WTC11 (cell line): ENCODE data around the gene F10. TPM values are rescaled to one million over a fixed set of nuclear protein-coding genes. Genes with fewer than 3 reads are reported as not detected.
A peak's percentile ranks its signal among the peaks of the same experiment; 100 is the strongest.

Experiments
- ATAC-seq: fragments of 200-7000 bp; cut with Tn5 transposase; 2 replicates; pipeline ENCODE4 v1.10.0; 2021; ENCODE audit warnings: mild to moderate bottlenecking, moderate library complexity
- CTCF ChIA-PET: fragments of 300-600 bp; sonication (Branson Sonifier 250); formaldehyde crosslinking; loops from one replicate; lab custom pipeline; 2021; ENCODE audit warnings: antibody characterized with exemption; lab: Charles Lee
- POLR2A ChIA-PET: fragments of 350-600 bp; sonication (Branson Sonifier 250); formaldehyde crosslinking; loops from one replicate; lab custom pipeline; 2021; ENCODE audit warnings: antibody characterized with exemption; lab: Charles Lee
- DNase-seq: peaks from one replicate; pipeline ENCODE4 v3.0.0; 2021; ENCODE audit warnings: low spot score
- H3K27ac Mint-ChIP-seq: 2 replicates; pipeline ENCODE4 v1.8.0; 2021; ENCODE audit warnings: mixed read lengths
- H3K27me3 Mint-ChIP-seq: 2 replicates; pipeline ENCODE4 v1.8.0; 2021; ENCODE audit warnings: low read depth, mild to moderate bottlenecking, moderate library complexity, mixed read lengths
- H3K36me3 Mint-ChIP-seq: 2 replicates; pipeline ENCODE4 v1.8.0; 2021; ENCODE audit warnings: mixed read lengths
- H3K4me1 Mint-ChIP-seq: 2 replicates; pipeline ENCODE4 v1.8.0; 2022; ENCODE audit warnings: mixed read lengths
- H3K4me3 Mint-ChIP-seq: 2 replicates; pipeline ENCODE4 v1.8.0; 2021; ENCODE audit warnings: mild to moderate bottlenecking, moderate library complexity, mixed read lengths
- H3K9me3 Mint-ChIP-seq: 2 replicates; pipeline ENCODE4 v1.8.0; 2021; ENCODE audit warnings: mixed read lengths
- CREM ChIP-seq: sonication (generic); formaldehyde crosslinking; IDR thresholded peaks from 2 replicates; pipeline ENCODE4 v1.8.1; 2022; ENCODE audit warnings: mild to moderate bottlenecking, missing genetic modification reagents, moderate library complexity
- E2F5 ChIP-seq: sonication (generic); formaldehyde crosslinking; IDR thresholded peaks from 2 replicates; pipeline ENCODE4 v1.8.1; 2022; ENCODE audit warnings: mild to moderate bottlenecking, moderate library complexity, missing genetic modification reagents
- ESRRA ChIP-seq: sonication (generic); formaldehyde crosslinking; IDR thresholded peaks from 2 replicates; pipeline ENCODE4 v1.8.1; 2022; ENCODE audit warnings: mild to moderate bottlenecking, missing genetic modification reagents, borderline replicate concordance
- IRF1 ChIP-seq: sonication (generic); formaldehyde crosslinking; IDR thresholded peaks from 2 replicates; pipeline ENCODE4 v1.8.0; 2023; ENCODE audit warnings: missing genetic modification reagents
- JAZF1 ChIP-seq: fragments of 250-450 bp; sonication (Bioruptor Pico); IDR thresholded peaks from 2 replicates; pipeline ENCODE4 v1.9.0; 2021; ENCODE audit warnings: moderate library complexity, mild to moderate bottlenecking, inconsistent platforms
- KAT7 ChIP-seq: sonication (generic); formaldehyde crosslinking; IDR thresholded peaks from 2 replicates; pipeline ENCODE4 v1.8.1; 2023; ENCODE audit warnings: missing genetic modification reagents, mild to moderate bottlenecking, borderline replicate concordance
- MXD4 ChIP-seq: fragments of 250-450 bp; sonication (Bioruptor Pico); IDR thresholded peaks from 2 replicates; pipeline ENCODE4 v1.8.0; 2021; ENCODE audit warnings: mild to moderate bottlenecking, moderate library complexity, borderline replicate concordance
- NFYB ChIP-seq: sonication (generic); formaldehyde crosslinking; conservative IDR thresholded peaks from 2 replicates; pipeline ENCODE4 v1.8.0; 2022; ENCODE audit warnings: low read depth, missing genetic modification reagents
- SMAD3 ChIP-seq: sonication (generic); formaldehyde crosslinking; IDR thresholded peaks from 2 replicates; pipeline ENCODE4 v1.8.0; 2022; ENCODE audit warnings: missing genetic modification reagents, mild to moderate bottlenecking, borderline replicate concordance
- TEAD1 ChIP-seq: sonication (generic); formaldehyde crosslinking; IDR thresholded peaks from 2 replicates; pipeline ENCODE4 v1.8.0; 2022; ENCODE audit warnings: mild to moderate bottlenecking, missing genetic modification reagents
- ZNF232 ChIP-seq: sonication (generic); formaldehyde crosslinking; IDR thresholded peaks from 2 replicates; pipeline ENCODE4 v1.8.0; 2022; ENCODE audit warnings: mild to moderate bottlenecking, missing genetic modification reagents
- ZNF396 ChIP-seq: fragments of 250-450 bp; sonication (Bioruptor Pico); IDR thresholded peaks from 2 replicates; pipeline ENCODE4 v1.8.0; 2021; ENCODE audit warnings: mild to moderate bottlenecking, moderate library complexity, borderline replicate concordance
- ZNF423 ChIP-seq: fragments of 250-450 bp; sonication (Bioruptor Pico); IDR thresholded peaks from 2 replicates; pipeline ENCODE4 v2.1.2; 2022; ENCODE audit warnings: mild to moderate bottlenecking, moderate library complexity
- total RNA-seq: library from RNA; stranded (reverse); gene quantifications from 3 replicates; pipeline ENCODE4 v1.2.3, GENCODE V29; 2021
- TF ChIP-seq, protein P1 (sequence below): sonication (generic); formaldehyde crosslinking; conservative IDR thresholded peaks from 2 replicates; pipeline ENCODE4 v1.8.1; 2022; ENCODE audit warnings: mild to moderate bottlenecking, missing genetic modification reagents
- TF ChIP-seq, protein P2 (sequence below): fragments of 250-450 bp; sonication (Bioruptor Pico); IDR thresholded peaks from 2 replicates; pipeline ENCODE4 v1.9.0; 2021; ENCODE audit warnings: mild to moderate bottlenecking

Gene F10
- total RNA-seq, 1 experiment from 2014 or later: 0.87 TPM

- no peaks in the 10 kb centered on the region for H3K9me3 Mint-ChIP-seq
- no peak overlapping the region for H3K4me3 Mint-ChIP-seq
- CTCF ChIA-PET: no interaction called here
These were observed 54.2 kb downstream of the F10 start for GRCh38 chr13:113176822-113177221.

GRCh38 chr13:113178070-113178895 lies 55.7 kb downstream of the F10 start:
- ATAC-seq: no peak
- TF ChIP-seq ZNF232 (CRISPR knock-in tag): no peak
- TF ChIP-seq, protein P1, sequence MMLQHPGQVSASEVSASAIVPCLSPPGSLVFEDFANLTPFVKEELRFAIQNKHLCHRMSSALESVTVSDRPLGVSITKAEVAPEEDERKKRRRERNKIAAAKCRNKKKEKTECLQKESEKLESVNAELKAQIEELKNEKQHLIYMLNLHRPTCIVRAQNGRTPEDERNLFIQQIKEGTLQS (CRISPR knock-in tag): no peak
- TF ChIP-seq NFYB (CRISPR knock-in tag): no peak
- no peak for TF ChIP-seq ESRRA (CRISPR knock-in tag)
- no peak for TF ChIP-seq TEAD1 (CRISPR knock-in tag)
- TF ChIP-seq, all 79 proteins: peak for 0
- no peak for DNase-seq
- Mint-ChIP-seq H3K36me3 (peaks cover 61% of the 10 kb centered on the region), H3K4me1 (peaks cover 16% of the 10 kb centered on the region), H3K27me3 (no peaks in the 10 kb centered on the region), H3K9me3 (no peaks in the 10 kb centered on the region), H3K4me3 (no peak overlapping the region), H3K27ac (no peak overlapping the region; the same call in 1 of the 2 replicates)
- POLR2A ChIA-PET: no interaction called here
- CTCF ChIA-PET: no interaction called here

More at GRCh38 chr13:113176822-113177221, 54.2 kb downstream of the F10 start:
- POLR2A ChIA-PET: no interaction called here
- ATAC-seq (no peak), DNase-seq (no peak)
- Mint-ChIP-seq H3K4me1 (peaks cover 16% of the 10 kb centered on the region), H3K36me3 (peaks cover 52% of the 10 kb centered on the region), H3K27ac (no peak overlapping the region), H3K27me3 (no peaks in the 10 kb centered on the region)
- no peak for TF ChIP-seq MXD4 (CRISPR knock-in tag)
- TF ChIP-seq ZNF396 (CRISPR knock-in tag): no peak
- TF ChIP-seq ZNF423 (CRISPR knock-in tag): no peak

GRCh38 chr13:113178896-113179167 lies 56.2 kb downstream of the F10 start:
- no peak for ATAC-seq
- DNase-seq: no peak
- TF ChIP-seq E2F5 (CRISPR knock-in tag): no peak
- no peak for TF ChIP-seq SMAD3 (CRISPR knock-in tag)
- Mint-ChIP-seq H3K4me3 (no peak overlapping the region), H3K9me3 (no peaks in the 10 kb centered on the region), H3K4me1 (peaks cover 16% of the 10 kb centered on the region), H3K27me3 (no peaks in the 10 kb centered on the region), H3K27ac (no peak overlapping the region), H3K36me3 (peaks cover 67% of the 10 kb centered on the region)
- POLR2A ChIA-PET: no interaction called here
- CTCF ChIA-PET: interaction anchor here (1.5 kb wide), 1 partner anchor 149 kb away, joined by 4 read pairs; no protein-coding TSS in a partner anchor

DNA sequence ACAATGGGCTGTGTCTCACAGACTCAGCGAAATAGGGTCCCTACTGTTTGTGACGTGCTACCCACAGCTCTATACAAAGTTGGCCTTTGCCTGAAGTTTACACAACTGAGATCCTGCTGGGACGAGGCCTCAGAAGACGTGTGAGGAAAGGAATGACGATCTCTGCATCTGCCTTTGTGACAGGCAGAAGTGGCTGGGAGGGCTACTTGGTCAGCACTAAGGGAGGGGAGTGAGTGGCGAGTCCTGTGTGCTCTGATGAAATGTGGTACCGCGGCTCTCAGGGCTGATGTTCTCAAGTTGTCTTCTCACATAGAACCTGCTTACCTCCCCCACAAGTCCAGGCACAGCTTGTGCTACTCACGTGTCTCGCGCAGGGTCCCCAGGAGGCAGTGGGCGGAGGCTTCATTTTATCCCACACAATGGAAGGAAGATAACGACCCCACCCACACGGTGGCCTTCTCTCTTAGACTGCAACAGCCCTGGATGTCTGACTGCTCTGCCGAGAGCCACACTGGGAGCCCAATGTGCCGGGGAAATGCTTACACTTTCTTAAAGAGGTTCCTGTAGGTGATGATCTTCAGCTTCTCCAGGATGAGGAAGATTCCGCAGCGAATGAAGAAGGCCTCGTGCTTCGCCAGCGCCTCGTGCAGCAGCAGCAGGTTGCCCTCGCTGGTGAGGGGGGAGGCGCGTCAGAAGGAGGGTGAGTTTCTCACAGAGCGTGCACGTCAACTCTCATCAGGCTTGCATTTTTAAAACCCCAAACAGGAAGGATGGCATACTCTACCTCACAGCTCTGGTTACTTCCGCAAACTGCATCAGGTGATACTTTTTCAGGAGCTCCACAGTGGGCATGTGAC lies 57.0 kb downstream of the F10 start:
- ChIA-PET CTCF (interaction anchor here (1.5 kb wide), 1 partner anchor 150 kb away, joined by 4 read pairs; no protein-coding TSS in a partner anchor), POLR2A (no interaction called here)
- DNase-seq (no peak), ATAC-seq (peak; percentile 82)
- peaks cover 16% of the 10 kb centered on the region for H3K4me1 Mint-ChIP-seq
- peak overlapping the region; percentile 55; the same call in 1 of the 2 replicates for H3K27ac Mint-ChIP-seq
- peaks cover 71% of the 10 kb centered on the region for H3K36me3 Mint-ChIP-seq
- no peaks in the 10 kb centered on the region for H3K27me3 Mint-ChIP-seq
- H3K4me3 Mint-ChIP-seq: no peak overlapping the region
- TF ChIP-seq JAZF1 (CRISPR knock-in tag) (no peak), IRF1 (no peak), CREM (0 out of 2 replicates have a peak, but pooled peaks have one; percentile 20), KAT7 (CRISPR knock-in tag) (no peak)
- TF ChIP-seq, protein P2, sequence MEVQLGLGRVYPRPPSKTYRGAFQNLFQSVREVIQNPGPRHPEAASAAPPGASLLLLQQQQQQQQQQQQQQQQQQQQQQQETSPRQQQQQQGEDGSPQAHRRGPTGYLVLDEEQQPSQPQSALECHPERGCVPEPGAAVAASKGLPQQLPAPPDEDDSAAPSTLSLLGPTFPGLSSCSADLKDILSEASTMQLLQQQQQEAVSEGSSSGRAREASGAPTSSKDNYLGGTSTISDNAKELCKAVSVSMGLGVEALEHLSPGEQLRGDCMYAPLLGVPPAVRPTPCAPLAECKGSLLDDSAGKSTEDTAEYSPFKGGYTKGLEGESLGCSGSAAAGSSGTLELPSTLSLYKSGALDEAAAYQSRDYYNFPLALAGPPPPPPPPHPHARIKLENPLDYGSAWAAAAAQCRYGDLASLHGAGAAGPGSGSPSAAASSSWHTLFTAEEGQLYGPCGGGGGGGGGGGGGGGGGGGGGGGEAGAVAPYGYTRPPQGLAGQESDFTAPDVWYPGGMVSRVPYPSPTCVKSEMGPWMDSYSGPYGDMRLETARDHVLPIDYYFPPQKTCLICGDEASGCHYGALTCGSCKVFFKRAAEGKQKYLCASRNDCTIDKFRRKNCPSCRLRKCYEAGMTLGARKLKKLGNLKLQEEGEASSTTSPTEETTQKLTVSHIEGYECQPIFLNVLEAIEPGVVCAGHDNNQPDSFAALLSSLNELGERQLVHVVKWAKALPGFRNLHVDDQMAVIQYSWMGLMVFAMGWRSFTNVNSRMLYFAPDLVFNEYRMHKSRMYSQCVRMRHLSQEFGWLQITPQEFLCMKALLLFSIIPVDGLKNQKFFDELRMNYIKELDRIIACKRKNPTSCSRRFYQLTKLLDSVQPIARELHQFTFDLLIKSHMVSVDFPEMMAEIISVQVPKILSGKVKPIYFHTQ (CRISPR knock-in tag): no peak
- H3K9me3 Mint-ChIP-seq: no peaks in the 10 kb centered on the region
